Measurements from ENCODE around the gene PFDN6. TPM values are rescaled to one million over a fixed set of nuclear protein-coding genes. Genes with fewer than 3 reads are reported as not detected.
A peak's percentile ranks its signal among the peaks of the same experiment; 100 is the strongest.

Gene PFDN6
- total and polyA plus RNA-seq, 9 of the 15 experiments (the other 6 are each of a cell fraction or from before 2014, with no cell fraction given) = 6.8 to 475 (median 216) TPM

DNA sequence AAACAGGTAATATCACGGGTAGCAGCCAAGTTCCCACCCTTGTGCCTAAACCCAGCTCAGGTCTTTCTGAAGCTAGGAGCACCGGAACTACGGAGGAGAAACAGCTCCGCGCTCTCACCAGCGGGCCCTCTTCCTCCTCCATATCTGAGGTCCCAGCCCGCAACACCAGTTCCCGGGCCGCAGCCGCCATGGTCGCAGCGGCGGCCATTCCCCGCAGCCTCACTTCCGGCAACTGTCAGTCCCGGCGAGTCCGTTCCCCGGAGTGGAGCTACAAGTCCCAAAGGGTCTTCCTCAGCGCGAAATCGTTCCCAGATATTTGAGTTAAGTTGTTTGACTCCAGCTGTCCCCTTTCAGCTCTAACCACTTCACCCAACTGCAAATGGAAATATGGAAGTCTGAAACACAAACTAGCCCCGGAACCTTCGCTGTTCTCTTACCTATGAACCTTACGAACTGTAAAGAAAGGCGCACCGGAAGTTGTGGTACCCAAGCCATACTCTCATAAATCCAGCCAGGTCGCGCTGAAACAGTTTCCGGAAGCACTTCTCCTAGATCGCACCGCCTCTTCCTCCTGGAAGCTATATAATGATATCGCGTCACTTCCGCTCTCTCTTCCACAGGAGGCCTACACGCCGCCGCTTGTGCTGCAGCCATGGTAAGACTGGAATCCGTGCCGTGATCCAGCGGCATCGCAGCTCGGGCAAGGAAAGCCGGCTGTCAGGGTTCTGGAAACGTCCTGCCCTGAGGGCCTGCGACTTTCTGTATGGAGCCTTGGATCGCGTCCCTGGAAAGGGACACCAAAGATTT lies 17.7 kb upstream of the PFDN6 start, which contains the start of the genes RPS18 and VPS52 (continued):
- TF ChIP-seq, protein P1, sequence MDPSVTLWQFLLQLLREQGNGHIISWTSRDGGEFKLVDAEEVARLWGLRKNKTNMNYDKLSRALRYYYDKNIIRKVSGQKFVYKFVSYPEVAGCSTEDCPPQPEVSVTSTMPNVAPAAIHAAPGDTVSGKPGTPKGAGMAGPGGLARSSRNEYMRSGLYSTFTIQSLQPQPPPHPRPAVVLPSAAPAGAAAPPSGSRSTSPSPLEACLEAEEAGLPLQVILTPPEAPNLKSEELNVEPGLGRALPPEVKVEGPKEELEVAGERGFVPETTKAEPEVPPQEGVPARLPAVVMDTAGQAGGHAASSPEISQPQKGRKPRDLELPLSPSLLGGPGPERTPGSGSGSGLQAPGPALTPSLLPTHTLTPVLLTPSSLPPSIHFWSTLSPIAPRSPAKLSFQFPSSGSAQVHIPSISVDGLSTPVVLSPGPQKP (CRISPR knock-in tag; IDR thresholded peaks at IDR 0.05) = no peak
- TF ChIP-seq KLF10 (CRISPR knock-in tag; IDR thresholded peaks at IDR 0.05) (no peak), RBBP5 (IDR thresholded peaks at IDR 0.05; ENCODE audit: borderline replicate concordance, insufficient read depth, low read length, poor library complexity, severe bottlenecking) (peak; percentile 100), ZBTB7A (IDR thresholded peaks at IDR 0.05; ENCODE audit: borderline replicate concordance, control insufficient read depth, low read depth, low read length) (peak; percentile 52; the same call in 1 of the 2 replicates), NR1H2 (CRISPR knock-in tag; IDR thresholded peaks at IDR 0.05) (no peak; the same call in 1 of the 2 replicates), CREB1 (IDR thresholded peaks at IDR 0.05) (peak; percentile 91), CREB1 (CRISPR knock-in tag; IDR thresholded peaks at IDR 0.05) (peak; percentile 92), POLR2G (IDR thresholded peaks at IDR 0.05; ENCODE audit: low read depth, low read length) (peak; percentile 98), ZNF24 (IDR thresholded peaks at IDR 0.05) (peak; percentile 72)
- TF ChIP-seq, protein P2, sequence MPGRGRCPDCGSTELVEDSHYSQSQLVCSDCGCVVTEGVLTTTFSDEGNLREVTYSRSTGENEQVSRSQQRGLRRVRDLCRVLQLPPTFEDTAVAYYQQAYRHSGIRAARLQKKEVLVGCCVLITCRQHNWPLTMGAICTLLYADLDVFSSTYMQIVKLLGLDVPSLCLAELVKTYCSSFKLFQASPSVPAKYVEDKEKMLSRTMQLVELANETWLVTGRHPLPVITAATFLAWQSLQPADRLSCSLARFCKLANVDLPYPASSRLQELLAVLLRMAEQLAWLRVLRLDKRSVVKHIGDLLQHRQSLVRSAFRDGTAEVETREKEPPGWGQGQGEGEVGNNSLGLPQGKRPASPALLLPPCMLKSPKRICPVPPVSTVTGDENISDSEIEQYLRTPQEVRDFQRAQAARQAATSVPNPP (IDR thresholded peaks at IDR 0.05; ENCODE audit: borderline replicate concordance, insufficient read depth, insufficient read length) = no peak
- TF ChIP-seq, protein P3, sequence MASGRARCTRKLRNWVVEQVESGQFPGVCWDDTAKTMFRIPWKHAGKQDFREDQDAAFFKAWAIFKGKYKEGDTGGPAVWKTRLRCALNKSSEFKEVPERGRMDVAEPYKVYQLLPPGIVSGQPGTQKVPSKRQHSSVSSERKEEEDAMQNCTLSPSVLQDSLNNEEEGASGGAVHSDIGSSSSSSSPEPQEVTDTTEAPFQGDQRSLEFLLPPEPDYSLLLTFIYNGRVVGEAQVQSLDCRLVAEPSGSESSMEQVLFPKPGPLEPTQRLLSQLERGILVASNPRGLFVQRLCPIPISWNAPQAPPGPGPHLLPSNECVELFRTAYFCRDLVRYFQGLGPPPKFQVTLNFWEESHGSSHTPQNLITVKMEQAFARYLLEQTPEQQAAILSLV (tag; IDR thresholded peaks at IDR 0.05) = no peak
- TF ChIP-seq, protein P4, sequence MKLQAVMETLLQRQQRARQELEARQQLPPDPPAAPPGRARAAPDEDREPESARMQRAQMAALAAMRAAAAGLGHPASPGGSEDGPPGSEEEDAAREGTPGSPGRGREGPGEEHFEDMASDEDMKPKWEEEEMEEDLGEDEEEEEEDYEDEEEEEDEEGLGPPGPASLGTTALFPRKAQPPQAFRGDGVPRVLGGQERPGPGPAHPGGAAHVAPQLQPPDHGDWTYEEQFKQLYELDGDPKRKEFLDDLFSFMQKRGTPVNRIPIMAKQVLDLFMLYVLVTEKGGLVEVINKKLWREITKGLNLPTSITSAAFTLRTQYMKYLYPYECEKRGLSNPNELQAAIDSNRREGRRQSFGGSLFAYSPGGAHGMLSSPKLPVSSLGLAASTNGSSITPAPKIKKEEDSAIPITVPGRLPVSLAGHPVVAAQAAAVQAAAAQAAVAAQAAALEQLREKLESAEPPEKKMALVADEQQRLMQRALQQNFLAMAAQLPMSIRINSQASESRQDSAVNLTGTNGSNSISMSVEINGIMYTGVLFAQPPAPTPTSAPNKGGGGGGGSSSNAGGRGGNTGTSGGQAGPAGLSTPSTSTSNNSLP (IDR thresholded peaks at IDR 0.05; ENCODE audit: borderline replicate concordance, low read depth, low read length) = no peak
- TF ChIP-seq, protein P5, sequence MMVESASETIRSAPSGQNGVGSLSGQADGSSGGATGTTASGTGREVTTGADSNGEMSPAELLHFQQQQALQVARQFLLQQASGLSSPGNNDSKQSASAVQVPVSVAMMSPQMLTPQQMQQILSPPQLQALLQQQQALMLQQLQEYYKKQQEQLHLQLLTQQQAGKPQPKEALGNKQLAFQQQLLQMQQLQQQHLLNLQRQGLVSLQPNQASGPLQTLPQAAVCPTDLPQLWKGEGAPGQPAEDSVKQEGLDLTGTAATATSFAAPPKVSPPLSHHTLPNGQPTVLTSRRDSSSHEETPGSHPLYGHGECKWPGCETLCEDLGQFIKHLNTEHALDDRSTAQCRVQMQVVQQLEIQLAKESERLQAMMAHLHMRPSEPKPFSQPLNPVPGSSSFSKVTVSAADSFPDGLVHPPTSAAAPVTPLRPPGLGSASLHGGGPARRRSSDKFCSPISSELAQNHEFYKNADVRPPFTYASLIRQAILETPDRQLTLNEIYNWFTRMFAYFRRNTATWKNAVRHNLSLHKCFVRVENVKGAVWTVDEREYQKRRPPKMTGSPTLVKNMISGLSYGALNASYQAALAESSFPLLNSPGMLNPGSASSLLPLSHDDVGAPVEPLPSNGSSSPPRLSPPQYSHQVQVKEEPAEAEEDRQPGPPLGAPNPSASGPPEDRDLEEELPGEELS (CRISPR knock-in tag; IDR thresholded peaks at IDR 0.05; ENCODE audit: borderline replicate concordance) = peak; percentile 58; the same call in 1 of the 2 replicates
- TF ChIP-seq, protein P6, sequence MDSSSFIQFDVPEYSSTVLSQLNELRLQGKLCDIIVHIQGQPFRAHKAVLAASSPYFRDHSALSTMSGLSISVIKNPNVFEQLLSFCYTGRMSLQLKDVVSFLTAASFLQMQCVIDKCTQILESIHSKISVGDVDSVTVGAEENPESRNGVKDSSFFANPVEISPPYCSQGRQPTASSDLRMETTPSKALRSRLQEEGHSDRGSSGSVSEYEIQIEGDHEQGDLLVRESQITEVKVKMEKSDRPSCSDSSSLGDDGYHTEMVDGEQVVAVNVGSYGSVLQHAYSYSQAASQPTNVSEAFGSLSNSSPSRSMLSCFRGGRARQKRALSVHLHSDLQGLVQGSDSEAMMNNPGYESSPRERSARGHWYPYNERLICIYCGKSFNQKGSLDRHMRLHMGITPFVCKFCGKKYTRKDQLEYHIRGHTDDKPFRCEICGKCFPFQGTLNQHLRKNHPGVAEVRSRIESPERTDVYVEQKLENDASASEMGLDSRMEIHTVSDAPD (CRISPR knock-in tag; IDR thresholded peaks at IDR 0.05) = no peak
- TF ChIP-seq, protein P7, sequence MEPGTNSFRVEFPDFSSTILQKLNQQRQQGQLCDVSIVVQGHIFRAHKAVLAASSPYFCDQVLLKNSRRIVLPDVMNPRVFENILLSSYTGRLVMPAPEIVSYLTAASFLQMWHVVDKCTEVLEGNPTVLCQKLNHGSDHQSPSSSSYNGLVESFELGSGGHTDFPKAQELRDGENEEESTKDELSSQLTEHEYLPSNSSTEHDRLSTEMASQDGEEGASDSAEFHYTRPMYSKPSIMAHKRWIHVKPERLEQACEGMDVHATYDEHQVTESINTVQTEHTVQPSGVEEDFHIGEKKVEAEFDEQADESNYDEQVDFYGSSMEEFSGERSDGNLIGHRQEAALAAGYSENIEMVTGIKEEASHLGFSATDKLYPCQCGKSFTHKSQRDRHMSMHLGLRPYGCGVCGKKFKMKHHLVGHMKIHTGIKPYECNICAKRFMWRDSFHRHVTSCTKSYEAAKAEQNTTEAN (CRISPR knock-in tag; IDR thresholded peaks at IDR 0.05) = no peak

All from K562 (cell line).